HEK293T (cell line): Measurements from ENCODE around the gene SKP1.

Source experiments
- CTCF ChIA-PET: fragments of 350-600 bp; formaldehyde crosslinking; extraction: SDS; loops from one replicate; lab custom pipeline; 2021; ENCODE audit warnings: antibody characterized with exemption, inconsistent platforms; lab: Yijun Ruan, JAX
- POLR2A ChIA-PET: fragments of 350-600 bp; formaldehyde crosslinking; extraction: SDS; loops from one replicate; lab custom pipeline; 2020; ENCODE audit warnings: antibody characterized with exemption, inconsistent platforms; lab: Yijun Ruan, JAX
- DNase-seq: peaks from one replicate; pipeline ENCODE4 v3.0.0; 2012; ENCODE audit warnings: mixed read lengths; ENCODE audit errors: extremely low spot score
- ARNT ChIP-seq: fragments of 450-650 bp; IDR thresholded peaks from 2 replicates; pipeline ENCODE4 v1.6.1; 2017; ENCODE audit warnings: mild to moderate bottlenecking
- BHLHE40 ChIP-seq: fragments of 450-650 bp; IDR thresholded peaks from 2 replicates; pipeline ENCODE4 v1.6.1; 2016; ENCODE audit warnings: mild to moderate bottlenecking, moderate library complexity, borderline replicate concordance
- CTBP1 ChIP-seq: fragments of 450-650 bp; IDR thresholded peaks from 2 replicates; pipeline ENCODE4 v1.6.1; 2016; ENCODE audit warnings: borderline replicate concordance
- ELF4 ChIP-seq: fragments of 450-650 bp; IDR thresholded peaks from 2 replicates; pipeline ENCODE4 v1.6.1; 2017; ENCODE audit warnings: antibody characterized with exemption
- FOXA1 ChIP-seq: fragments of 450-650 bp; IDR thresholded peaks from 2 replicates; pipeline ENCODE4 v1.6.1; 2016; ENCODE audit warnings: mild to moderate bottlenecking
- FOXK2 ChIP-seq: fragments of 450-650 bp; IDR thresholded peaks from 2 replicates; pipeline ENCODE4 v1.6.1; 2016; ENCODE audit warnings: mild to moderate bottlenecking
- FOXM1 ChIP-seq: fragments of 450-650 bp; IDR thresholded peaks from 2 replicates; pipeline ENCODE4 v1.6.1; 2017; ENCODE audit warnings: mild to moderate bottlenecking, borderline replicate concordance
- HDGF ChIP-seq: fragments of 450-650 bp; IDR thresholded peaks from 2 replicates; pipeline ENCODE4 v1.6.1; 2017; ENCODE audit warnings: antibody characterized with exemption, borderline replicate concordance
- L3MBTL2 ChIP-seq: fragments of 450-650 bp; conservative IDR thresholded peaks from 2 replicates; pipeline ENCODE4 v1.6.1; 2016; ENCODE audit warnings: mild to moderate bottlenecking
- LEF1 ChIP-seq: fragments of 450-650 bp; IDR thresholded peaks from 2 replicates; pipeline ENCODE4 v1.6.1; 2017; ENCODE audit warnings: mild to moderate bottlenecking, borderline replicate concordance
- NFRKB ChIP-seq: fragments of 450-650 bp; IDR thresholded peaks from 2 replicates; pipeline ENCODE4 v1.6.1; 2016; ENCODE audit warnings: mild to moderate bottlenecking, moderate library complexity
- SP1 ChIP-seq: fragments of 450-650 bp; IDR thresholded peaks from 2 replicates; pipeline ENCODE4 v1.6.1; 2017
- SUZ12 ChIP-seq: fragments of 450-650 bp; IDR thresholded peaks from 2 replicates; pipeline ENCODE4 v1.6.1; 2016; ENCODE audit warnings: mild to moderate bottlenecking
- TARDBP ChIP-seq: fragments of 450-650 bp; IDR thresholded peaks from 2 replicates; pipeline ENCODE4 v1.6.1; 2016
- ZNF384 ChIP-seq: fragments of 450-650 bp; IDR thresholded peaks from 2 replicates; pipeline ENCODE4 v1.6.1; 2016
- TF ChIP-seq, protein P1 (sequence below): fragments of 450-650 bp; IDR thresholded peaks from 2 replicates; pipeline ENCODE4 v1.6.1; 2016

SKP1 gene

DNA sequence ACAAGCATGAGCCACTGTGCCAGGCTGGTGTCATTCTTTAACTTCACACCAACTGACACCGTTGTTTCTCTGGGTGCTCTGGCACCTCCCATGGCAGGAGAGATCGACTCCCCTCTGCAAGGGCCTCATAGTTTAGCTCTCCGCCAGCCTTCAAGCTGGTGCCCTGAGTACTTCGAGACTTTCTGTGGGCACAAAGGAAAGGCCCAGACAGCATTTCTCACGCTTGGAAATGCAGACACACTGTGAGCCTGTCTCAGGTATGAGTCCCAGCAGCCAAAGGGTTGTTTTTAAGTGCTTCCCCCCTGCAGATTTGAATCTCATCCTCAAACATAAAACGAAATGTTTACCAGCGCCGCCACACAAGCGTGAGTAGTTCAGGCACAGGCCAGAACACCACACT is 73.4 kb downstream of the SKP1 start:
- no peak for DNase-seq
- CTCF ChIA-PET, result no interaction called here
- POLR2A ChIA-PET, result interaction anchor here (1.0 kb wide), 1 partner anchor 9 kb away, joined by 3 read pairs; no protein-coding TSS in a partner anchor
- TF ChIP-seq ELF4, result no peak
- TF ChIP-seq SP1, result no peak
- TF ChIP-seq, protein P1, sequence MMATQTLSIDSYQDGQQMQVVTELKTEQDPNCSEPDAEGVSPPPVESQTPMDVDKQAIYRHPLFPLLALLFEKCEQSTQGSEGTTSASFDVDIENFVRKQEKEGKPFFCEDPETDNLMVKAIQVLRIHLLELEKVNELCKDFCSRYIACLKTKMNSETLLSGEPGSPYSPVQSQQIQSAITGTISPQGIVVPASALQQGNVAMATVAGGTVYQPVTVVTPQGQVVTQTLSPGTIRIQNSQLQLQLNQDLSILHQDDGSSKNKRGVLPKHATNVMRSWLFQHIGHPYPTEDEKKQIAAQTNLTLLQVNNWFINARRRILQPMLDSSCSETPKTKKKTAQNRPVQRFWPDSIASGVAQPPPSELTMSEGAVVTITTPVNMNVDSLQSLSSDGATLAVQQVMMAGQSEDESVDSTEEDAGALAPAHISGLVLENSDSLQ, result no peak
- TF ChIP-seq ZNF384, result no peak
- no peak for TF ChIP-seq ARNT
- TF ChIP-seq NFRKB, result no peak
- no peak for TF ChIP-seq TARDBP
- TF ChIP-seq LEF1, result no peak
- no peak for TF ChIP-seq FOXK2
- no peak for TF ChIP-seq HDGF
- TF ChIP-seq CTBP1, result no peak
- no peak for TF ChIP-seq FOXM1
- no peak for TF ChIP-seq SUZ12

DNA sequence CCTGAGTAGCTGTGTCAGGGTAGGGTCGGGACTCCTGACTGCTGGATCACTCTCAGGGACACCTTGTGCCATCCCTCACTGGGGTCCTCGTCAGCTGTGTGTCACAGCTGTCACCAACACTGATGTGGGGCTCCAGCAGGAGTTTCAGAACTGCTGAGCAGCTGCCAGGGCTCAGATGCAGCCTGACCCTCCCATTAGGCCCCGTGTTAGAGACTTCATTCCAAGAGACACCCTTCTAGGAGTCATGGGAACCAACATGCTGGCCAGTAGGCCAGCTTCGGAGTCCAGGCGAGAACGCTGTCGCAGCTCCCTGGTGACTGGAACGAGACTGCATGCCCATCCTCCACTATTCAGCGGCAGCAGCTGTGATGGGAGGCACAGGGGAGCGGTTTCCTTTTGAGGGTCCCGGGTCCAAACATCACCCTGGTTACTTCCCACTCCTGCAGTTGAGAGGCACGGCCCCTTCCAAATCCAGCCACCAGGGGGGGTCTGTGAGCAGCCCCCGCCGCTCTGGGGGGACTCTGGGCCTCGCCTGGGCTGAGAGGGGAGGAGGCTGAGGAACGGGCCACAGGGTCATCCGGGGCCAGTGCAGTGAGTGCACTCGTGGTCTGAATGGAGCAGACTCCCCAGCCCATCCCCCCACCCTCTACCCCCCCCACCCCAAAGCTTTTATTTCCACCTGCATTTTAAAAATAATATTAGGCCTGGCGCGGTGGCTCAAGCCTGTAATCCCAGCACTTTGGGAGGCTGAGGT is 74.9 kb downstream of the SKP1 start:
- TF ChIP-seq BHLHE40 (no peak), NFRKB (no peak), CTBP1 (no peak), FOXM1 (peak; percentile 42; the same call in 1 of the 2 replicates), ARNT (no peak), ELF4 (no peak)
- TF ChIP-seq, protein P1, result no peak
- POLR2A ChIA-PET, result no interaction called here
- peak; percentile 75 for DNase-seq
- CTCF ChIA-PET, result interaction anchor here (0.7 to 2.7 kb wide), 8 partner anchors 10 to 481 kb away, joined by 3 to 17 read pairs (median 4); no protein-coding TSS in a partner anchor

DNA sequence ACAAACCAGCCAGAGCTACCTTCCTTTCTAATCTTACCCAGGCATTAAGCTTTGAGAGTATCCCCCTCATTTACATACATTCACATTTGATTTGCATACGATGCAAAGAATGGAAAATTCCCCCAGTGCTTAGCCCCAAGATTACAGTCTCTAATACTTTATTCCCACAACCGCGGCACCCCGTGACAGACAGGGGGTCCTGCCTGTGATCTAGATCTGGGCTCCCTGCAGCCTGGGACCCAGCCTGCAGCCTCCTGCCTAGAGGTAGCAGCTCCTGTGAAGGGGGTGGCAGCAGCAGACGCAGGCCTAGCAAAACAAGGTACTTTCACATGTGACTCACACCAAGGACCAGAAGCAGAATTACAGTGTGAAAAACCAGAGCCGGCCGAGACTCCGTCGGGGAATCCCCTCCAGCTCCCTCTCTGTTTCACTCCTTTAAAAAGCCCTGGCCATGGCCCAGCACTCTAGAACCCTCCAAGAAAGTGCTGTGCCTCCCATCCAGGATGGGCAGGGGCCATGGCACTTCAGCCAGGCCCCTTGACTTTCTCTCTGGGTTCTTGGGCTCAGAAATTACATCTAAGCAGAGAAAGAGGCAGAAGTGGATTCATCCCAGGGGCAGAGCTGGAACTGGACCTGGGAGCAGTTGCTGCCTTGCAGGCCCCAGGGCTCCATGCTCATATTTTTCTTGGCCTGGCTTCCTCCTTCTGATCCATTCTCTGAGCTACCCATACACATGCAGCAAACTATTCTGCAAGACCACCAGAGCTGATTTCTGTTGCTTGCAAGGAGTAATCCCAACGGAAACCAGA is 76.3 kb downstream of the SKP1 start:
- no peak for DNase-seq
- CTCF ChIA-PET, result interaction anchor here (0.8 to 2.7 kb wide), 5 partner anchors 12 to 189 kb away, joined by 3 to 17 read pairs (median 5); no protein-coding TSS in a partner anchor
- POLR2A ChIA-PET, result no interaction called here
- no peak for TF ChIP-seq FOXK2
- TF ChIP-seq SUZ12, result no peak
- TF ChIP-seq L3MBTL2, result no peak
- TF ChIP-seq SP1, result no peak
- TF ChIP-seq LEF1, result no peak
- no peak for TF ChIP-seq ZNF384
- no peak for TF ChIP-seq TARDBP
- TF ChIP-seq BHLHE40, result no peak

DNA sequence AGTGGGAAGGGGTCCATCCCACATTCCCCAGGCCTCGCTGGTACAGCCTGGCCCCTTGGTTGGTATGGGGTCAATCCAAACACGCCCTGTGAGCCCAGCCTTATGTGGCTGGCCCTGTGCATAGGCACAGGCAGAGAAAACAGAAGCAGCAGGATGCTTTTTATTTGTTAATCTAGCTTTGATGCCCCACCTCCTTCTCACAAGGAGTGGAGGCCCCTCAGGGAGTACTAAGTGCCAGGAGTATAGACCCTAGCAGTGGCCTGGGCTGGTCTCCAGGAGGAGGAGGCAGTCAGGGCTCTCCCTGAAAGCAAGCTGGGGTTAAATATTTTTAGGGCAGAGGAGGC is 76.8 kb downstream of the SKP1 start:
- ChIA-PET CTCF (interaction anchor here (0.8 to 2.7 kb wide), 4 partner anchors 12 to 190 kb away, joined by 3 to 17 read pairs (median 4); no protein-coding TSS in a partner anchor), POLR2A (interaction anchor here (0.6 kb wide), 1 partner anchor 1623 kb away, joined by 3 read pairs; no protein-coding TSS in a partner anchor)
- no peak for TF ChIP-seq FOXK2
- no peak for TF ChIP-seq HDGF
- no peak for TF ChIP-seq L3MBTL2
- no peak for TF ChIP-seq FOXA1
- no peak for TF ChIP-seq ELF4
- TF ChIP-seq NFRKB, result no peak
- no peak for TF ChIP-seq CTBP1
- no peak for TF ChIP-seq FOXM1
- TF ChIP-seq, protein P1, result no peak
- no peak for TF ChIP-seq TARDBP
- no peak for TF ChIP-seq SP1
- TF ChIP-seq SUZ12, result no peak
- DNase-seq, result no peak

DNA sequence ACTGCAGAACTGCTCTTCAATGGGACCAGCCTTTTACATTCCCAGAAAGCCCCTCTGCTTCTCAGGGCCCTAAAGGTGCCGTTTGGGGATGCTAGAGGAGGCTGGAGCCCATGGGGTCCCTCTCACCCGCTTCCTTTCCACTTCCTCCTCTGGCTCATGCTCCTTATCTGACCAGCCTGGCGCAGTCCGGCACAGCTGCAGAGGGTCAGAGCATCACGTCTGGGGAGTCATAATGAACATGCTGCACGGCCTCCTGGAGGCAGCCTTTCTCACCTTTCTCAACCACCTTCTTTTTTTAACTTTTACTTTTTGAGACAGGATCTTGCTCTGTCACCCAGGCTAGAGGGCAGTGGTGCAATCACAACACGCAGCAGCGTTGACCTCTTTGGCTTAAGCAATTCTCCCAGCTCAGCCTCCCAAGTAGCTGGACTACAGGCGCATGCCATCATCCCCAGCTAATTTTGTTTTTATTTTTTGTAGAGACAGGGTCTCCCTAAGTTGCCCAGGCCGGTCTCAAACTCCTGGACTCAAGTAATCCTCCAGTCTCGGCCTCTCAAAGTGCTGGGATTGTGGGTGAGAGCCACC is 77.4 kb downstream of the SKP1 start:
- ChIA-PET POLR2A (interaction anchor here (0.6 kb wide), 1 partner anchor 1623 kb away, joined by 3 read pairs; no protein-coding TSS in a partner anchor), CTCF (interaction anchor here (0.6 to 1.5 kb wide), 3 partner anchors 41 to 283 kb away, joined by 3 to 6 read pairs (median 3); no protein-coding TSS in a partner anchor)
- no peak for DNase-seq
- TF ChIP-seq FOXK2 (no peak), ARNT (no peak), BHLHE40 (no peak), HDGF (no peak), SP1 (no peak), ZNF384 (no peak), FOXA1 (no peak), CTBP1 (no peak), LEF1 (no peak), SUZ12 (no peak), NFRKB (no peak), L3MBTL2 (no peak), TARDBP (no peak), ELF4 (no peak), FOXM1 (no peak)
- TF ChIP-seq, protein P1, result no peak
